ENCODE results near the gene ZNF837.
"Not testable (repeated sequence)": the region's sequence is repeated elsewhere in the genome, so short reads cannot be mapped to it uniquely, and the experiment has no call there.

GRCh38 chr19:58348080-58348479 is 32.8 kb downstream of the ZNF837 start:
- TF ChIP-seq CTCF, EP300, POLR2A (IDR thresholded peaks at IDR 0.05): not testable (repeated sequence)

Measured in upper lobe of left lung (tissue), 4 donors.